GM12878 (cell line): ENCODE data around the gene TREML2. TPM values are rescaled to one million over a fixed set of nuclear protein-coding genes. Genes with fewer than 3 reads are reported as not detected.

Source experiments
- ATAC-seq: fragments of 200-7000 bp; cut with Tn5 transposase; 3 replicates; pipeline ENCODE4 v1.9.1; 2020; ENCODE audit warnings: mild to moderate bottlenecking, moderate library complexity
- BruUV-seq: library from RNA; stranded (reverse); fragments of 400-500 nt; replicated peaks from 2 replicates; lab custom pipeline; 2021; lab: Mats Ljungman, UMichigan
- CTCF ChIA-PET: fragments of 300-600 bp; sonication (Branson Sonifier 250); formaldehyde crosslinking; extraction: SDS; loops from one replicate; lab custom pipeline; 2021; ENCODE audit warnings: inconsistent platforms; lab: Yijun Ruan, JAX
- POLR2A ChIA-PET: fragments of 350-600 bp; formaldehyde crosslinking; extraction: SDS; loops from one replicate; lab custom pipeline; 2021; ENCODE audit warnings: inconsistent platforms; lab: Charles Lee
- RAD21 ChIA-PET: fragments of 300-600 bp; sonication (Branson Sonifier 250); formaldehyde crosslinking; loops from one replicate; lab custom pipeline; 2023; ENCODE audit warnings: antibody characterized with exemption; ENCODE audit not compliant: unreplicated experiment; lab: Charles Lee
- SMC1A ChIA-PET: fragments of 300-600 bp; sonication (Branson Sonifier 250); formaldehyde crosslinking; loops from one replicate; lab custom pipeline; 2023; ENCODE audit not compliant: unreplicated experiment, uncharacterized antibody; lab: Charles Lee
- DNase-seq: peaks from one replicate; pipeline ENCODE4 v3.0.0-alpha.2; 2011; ENCODE audit warnings: low read depth, low spot score
- FAIRE-seq: peaks from 3 replicates; lab custom pipeline; 2011; peaks lifted over from hg19 to GRCh38; lab: Jason Lieb, UNC
- H2AFZ ChIP-seq: 2 replicates; pipeline ENCODE4 v1.6.0; 2011; ENCODE audit warnings: low read depth, low read length, control low read depth; ENCODE audit not compliant: control insufficient read depth
- H3K27ac ChIP-seq: 2 replicates; pipeline ENCODE4 v1.5.1; 2011; ENCODE audit warnings: control low read depth; ENCODE audit not compliant: control insufficient read depth, insufficient read depth
- H3K27me3 ChIP-seq, 2 experiments: replicated peaks in 1 of 2; 2 replicates each; pipeline versions ENCODE4 v1.6.0 to v1.6.1; 2011; ENCODE audit warnings: low read length in 1 of 2; ENCODE audit not compliant: control insufficient read depth in 2 of 2, insufficient read depth in 2 of 2
- H3K36me3 ChIP-seq, 2 experiments: 2 replicates each; pipeline ENCODE4 v1.5.1; 2011; ENCODE audit warnings: low read length in 1 of 2; ENCODE audit not compliant: control insufficient read depth in 2 of 2, insufficient read depth in 2 of 2
- H3K4me1 ChIP-seq: 2 replicates; pipeline ENCODE4 v1.6.1; 2011; ENCODE audit warnings: mild to moderate bottlenecking, low read length, moderate library complexity, mixed read lengths; ENCODE audit not compliant: control insufficient read depth, insufficient read depth
- H3K4me2 ChIP-seq: 2 replicates; pipeline ENCODE4 v1.6.0; 2011; ENCODE audit warnings: control low read depth; ENCODE audit not compliant: control insufficient read depth, insufficient read depth
- H3K4me3 ChIP-seq: fragments of 200-600 bp; sonication (generic); 2 replicates; pipeline ENCODE4 v1.5.1; 2016
- H3K79me2 ChIP-seq: 2 replicates; pipeline ENCODE4 v1.6.0; 2011; ENCODE audit warnings: low read length; ENCODE audit not compliant: control insufficient read depth, insufficient read depth
- H3K9ac ChIP-seq: 2 replicates; pipeline ENCODE4 v1.8.0; 2011; ENCODE audit warnings: low read length, control low read depth, mixed read lengths; ENCODE audit not compliant: control insufficient read depth, insufficient read depth
- H3K9me3 ChIP-seq: replicated peaks from 3 replicates; pipeline ENCODE4 v1.5.1; 2011; ENCODE audit warnings: mild to moderate bottlenecking, low read length; ENCODE audit not compliant: control insufficient read depth, insufficient read depth
- H4K20me1 ChIP-seq: 2 replicates; pipeline ENCODE4 v1.6.0; 2011; ENCODE audit not compliant: control insufficient read depth, insufficient read depth
- HDAC2 ChIP-seq: fragments of 200-600 bp; sonication (generic); IDR thresholded peaks from 2 replicates; pipeline ENCODE4 v1.6.1; 2017
- HDAC6 ChIP-seq: fragments of 200-600 bp; sonication (generic); IDR thresholded peaks from one replicate; pipeline ENCODE4 v1.8.0; 2017; ENCODE audit warnings: antibody characterized with exemption; ENCODE audit not compliant: unreplicated experiment
- HDGF ChIP-seq: fragments of 450-650 bp; IDR thresholded peaks from 2 replicates; pipeline ENCODE4 v1.6.1; 2016; ENCODE audit warnings: antibody characterized with exemption
- MTA2 ChIP-seq: fragments of 450-650 bp; IDR thresholded peaks from 2 replicates; pipeline ENCODE4 v1.6.1; 2016; ENCODE audit warnings: low read depth, mild to moderate bottlenecking, moderate library complexity
- PKNOX1 ChIP-seq: fragments of 450-650 bp; IDR thresholded peaks from 2 replicates; pipeline ENCODE4 v1.6.1; 2016; ENCODE audit warnings: mild to moderate bottlenecking
- SIX5 ChIP-seq: IDR thresholded peaks from 2 replicates; pipeline ENCODE4 v1.6.1; 2011; ENCODE audit warnings: mild to moderate bottlenecking, low read depth, low read length, moderate library complexity; ENCODE audit not compliant: severe bottlenecking
- SKIL ChIP-seq: fragments of 450-650 bp; IDR thresholded peaks from 2 replicates; pipeline ENCODE4 v1.6.1; 2017; ENCODE audit warnings: mild to moderate bottlenecking, low read depth, inconsistent platforms; ENCODE audit not compliant: poor library complexity, severe bottlenecking
- SMC3 ChIP-seq: IDR thresholded peaks from 2 replicates; pipeline ENCODE4 v1.6.1; 2011; ENCODE audit warnings: low read length, improper control_type of control experiment, borderline replicate concordance
- SREBF1 ChIP-seq: IDR thresholded peaks from 2 replicates; pipeline ENCODE4 v1.6.1; 2012; ENCODE audit warnings: mild to moderate bottlenecking, low read length
- SREBF2 ChIP-seq: IDR thresholded peaks from 2 replicates; pipeline ENCODE4 v1.6.1; 2012; ENCODE audit warnings: mild to moderate bottlenecking, low read length
- USF1 ChIP-seq: IDR thresholded peaks from 2 replicates; pipeline ENCODE4 v1.6.1; 2011; ENCODE audit warnings: borderline replicate concordance, low read depth, mild to moderate bottlenecking, moderate library complexity, mixed read lengths, low read length; ENCODE audit not compliant: insufficient read depth; ENCODE audit errors: extremely low read length
- YBX1 ChIP-seq: fragments of 450-650 bp; IDR thresholded peaks from 2 replicates; pipeline ENCODE4 v1.6.1; 2016; ENCODE audit warnings: antibody characterized with exemption
- ZNF217 ChIP-seq: fragments of 450-650 bp; IDR thresholded peaks from 2 replicates; pipeline ENCODE4 v1.6.1; 2017; ENCODE audit warnings: antibody characterized with exemption, mild to moderate bottlenecking
- ZNF592 ChIP-seq: fragments of 450-650 bp; IDR thresholded peaks from 2 replicates; pipeline ENCODE4 v1.6.1; 2017; ENCODE audit warnings: mild to moderate bottlenecking, moderate library complexity
- WGBS: methylation state at CpG from one replicate; pipeline ENCODE4 v1.1.6; 2016; ENCODE audit warnings: low lambda C conversion rate; ENCODE audit not compliant: insufficient replicate concordance, insufficient coverage; ENCODE audit errors: missing lambda C conversion rate; 5-methylcytosine and 5-hydroxymethylcytosine counted together
- in situ Hi-C: fragments of 300-500 bp; cut with MboI; formaldehyde crosslinking; loops from 9 replicates; pipeline ENCODE4 v1.14.3; 2018; ENCODE audit warnings: mixed read lengths
- intact Hi-C: fragments of 100-400 bp; cut with micrococcal nuclease; formaldehyde crosslinking; loops from one replicate; pipeline ENCODE4 v1.14.2; 2022; ENCODE audit not compliant: unreplicated experiment
- polyA plus RNA-seq, 11 experiments: library from polyadenylated mRNA; depleted of rRNA in 4 of 11; unstranded in 6 of 11; stranded (reverse) in 5 of 11; fragments of >200 nt; fragmentation: Nextera tagmentation in 4 of 11; fragmentation: Illumina TruSeq in 1 of 11; extraction: Ambion mirVana in 4 of 11; extraction: Trizol in 1 of 11; gene quantifications; 1 replicate in 1 of 11; 2 replicates in 10 of 11; pipeline versions ENCODE4 v1.2.1 to v1.2.3, GENCODE V29; 2011 to 2016; ENCODE audit warnings: inconsistent platforms in 2 of 11, missing spikeins in 2 of 11, low read depth in 1 of 11
- total RNA-seq, 4 experiments: library from RNA; depleted of rRNA in 3 of 4; stranded (reverse); fragments of >200 nt in 3 of 4; fragmentation: Illumina TruSeq in 1 of 4; extraction: Trizol in 1 of 4; gene quantifications; 2 replicates each; pipeline versions ENCODE4 v1.2.1 to v1.2.3, GENCODE V29; 2013 to 2021

TREML2 gene
- total and polyA plus RNA-seq, 10 of the 15 experiments (the other 5 are each of a cell fraction or from before 2014, with no cell fraction given): 0.49 to 9.1 (median 7.3) TPM

GRCh38 chr6:41177695-41178094, 23.3 kb downstream of the TREML2 start:
- Histone ChIP-seq H3K36me3 (no peaks in the 10 kb centered on the region), H3K4me3 (no peak overlapping the region), H3K4me2 (no peak overlapping the region)
- TF ChIP-seq USF1 (no peak), MTA2 (no peak), HDAC2 (no peak), PKNOX1 (no peak), ZNF217 (no peak), HDGF (no peak), SKIL (no peak), SREBF2 (no peak), SIX5 (no peak), YBX1 (no peak), SMC3 (no peak), HDAC6 (no peak), ZNF592 (no peak), SREBF1 (no peak)
- TF ChIP-seq, all 136 proteins: peak for 0
- no peak overlapping the region for H3K9ac ChIP-seq
- intact Hi-C loops: no loop called here
- no peak overlapping the region for H3K27ac ChIP-seq
- no peaks in the 10 kb centered on the region for H3K27me3 ChIP-seq
- in situ Hi-C loops: no loop called here
- ChIA-PET POLR2A (no interaction called here), SMC1A (interaction anchor here (1.3 to 1.8 kb wide), 4 partner anchors 10 to 191 kb away, joined by 3 to 5 read pairs (median 4); no protein-coding TSS in a partner anchor), RAD21 (interaction anchor here (2.0 kb wide), 1 partner anchor 22 kb away, joined by 5 read pairs; no protein-coding TSS in a partner anchor), CTCF (interaction anchor here (0.8 to 1.5 kb wide), 4 partner anchors 9 to 101 kb away, joined by 4 to 5 read pairs (median 4); no protein-coding TSS in a partner anchor)
- no peaks in the 10 kb centered on the region for H3K9me3 ChIP-seq
- 58% methylated on average over 2 of the region's 2 CpGs for WGBS
- no peak overlapping the region for H2AFZ ChIP-seq
- BruUV-seq: no TSS peak
- H3K79me2 ChIP-seq: no peaks in the 10 kb centered on the region
- H3K4me1 ChIP-seq: no peaks in the 10 kb centered on the region
- no peaks in the 10 kb centered on the region for H4K20me1 ChIP-seq
- ATAC-seq (no peak), DNase-seq (no peak), FAIRE-seq (no peak)
